Endothelial cell of umbilical vein (primary cell): Measurements from ENCODE around the gene CAMTA1. TPM values are rescaled to one million over a fixed set of nuclear protein-coding genes. Genes with fewer than 3 reads are reported as not detected.

Experiments
- BruUV-seq: library from RNA; stranded (reverse); fragments of 400-500 nt; replicated peaks from 2 replicates; lab custom pipeline; 2021; lab: Mats Ljungman, UMichigan
- CTCF ChIA-PET: fragments of 300-600, 350-600 bp; sonication (Branson Sonifier 250); formaldehyde crosslinking; loops from one replicate; lab custom pipeline; 2021; ENCODE audit warnings: antibody characterized with exemption, inconsistent platforms; lab: Charles Lee
- POLR2A ChIA-PET: fragments of 300-600, 350-600 bp; sonication (Branson Sonifier 250); formaldehyde crosslinking; loops from one replicate; lab custom pipeline; 2021; ENCODE audit warnings: antibody characterized with exemption, inconsistent platforms; lab: Charles Lee
- DNase-seq: peaks from one replicate; pipeline ENCODE4 v3.0.0-alpha.2; 2011; ENCODE audit warnings: low read depth, low spot score
- FAIRE-seq: peaks from 2 replicates; lab custom pipeline; 2011; peaks lifted over from hg19 to GRCh38; lab: Jason Lieb, UNC
- H2AFZ ChIP-seq: 2 replicates; pipeline ENCODE4 v1.6.0; 2012; ENCODE audit warnings: low read depth, low read length, control low read depth, inconsistent platforms
- H3K27ac ChIP-seq: 2 replicates; pipeline ENCODE4 v1.5.1; 2011; ENCODE audit warnings: low read depth, mild to moderate bottlenecking, control low read depth, low read length, moderate library complexity; ENCODE audit not compliant: insufficient read depth
- H3K27me3 ChIP-seq, 2 experiments: 2 replicates each; pipeline versions ENCODE4 v1.6.0 to v1.6.1; 2011; ENCODE audit warnings: low read length in 2 of 2, mixed read lengths in 1 of 2; ENCODE audit not compliant: control insufficient read depth in 2 of 2, insufficient read depth in 2 of 2
- H3K36me3 ChIP-seq, 2 experiments: 2 replicates in 1 of 2; 3 replicates in 1 of 2; pipeline ENCODE4 v1.5.1; 2011; ENCODE audit warnings: low read length in 2 of 2, mild to moderate bottlenecking in 1 of 2, moderate library complexity in 1 of 2; ENCODE audit not compliant: control insufficient read depth in 2 of 2, insufficient read depth in 2 of 2; ENCODE audit errors: extremely low read depth in 1 of 2
- H3K4me1 ChIP-seq: 3 replicates; pipeline ENCODE4 v1.5.1; 2011; ENCODE audit warnings: mild to moderate bottlenecking, low read length; ENCODE audit not compliant: control insufficient read depth, insufficient read depth; ENCODE audit errors: extremely low read depth
- H3K4me2 ChIP-seq: 2 replicates; pipeline ENCODE4 v1.6.1; 2011; ENCODE audit warnings: low read length, control low read depth, mixed read lengths; ENCODE audit not compliant: insufficient read depth
- H3K4me3 ChIP-seq, 3 experiments: fragments of 200-600 bp in 1 of 3; sonication (generic), shearing (Covaris generic) in 1 of 3; replicated peaks in 1 of 3; 2 replicates each; pipeline ENCODE4 v1.5.1; 2011 to 2016; ENCODE audit warnings: control low read depth in 3 of 3, low read length in 3 of 3, mild to moderate bottlenecking in 2 of 3, inconsistent platforms in 1 of 3, low read depth in 1 of 3, moderate library complexity in 1 of 3; ENCODE audit not compliant: insufficient read depth in 1 of 3
- H3K79me2 ChIP-seq: 2 replicates; pipeline ENCODE4 v1.6.0; 2012; ENCODE audit warnings: low read length, inconsistent platforms; ENCODE audit not compliant: control insufficient read depth, insufficient read depth
- H3K9ac ChIP-seq: replicated peaks from 2 replicates; pipeline ENCODE3; 2011; ENCODE audit warnings: low read length, control low read depth; ENCODE audit not compliant: insufficient read depth; ENCODE audit errors: extremely low read depth
- H3K9me1 ChIP-seq: replicated peaks from 3 replicates; pipeline ENCODE4 v1.6.0; 2011; ENCODE audit warnings: mild to moderate bottlenecking, low read length; ENCODE audit not compliant: control insufficient read depth, insufficient read depth; ENCODE audit errors: extremely low read depth
- H3K9me3 ChIP-seq: replicated peaks from 2 replicates; pipeline ENCODE4 v1.5.1; 2012; ENCODE audit warnings: low read length, inconsistent platforms; ENCODE audit not compliant: control insufficient read depth, insufficient read depth
- H4K20me1 ChIP-seq: replicated peaks from 2 replicates; pipeline ENCODE3; 2011; ENCODE audit warnings: mild to moderate bottlenecking, low read length; ENCODE audit not compliant: control insufficient read depth, insufficient read depth; ENCODE audit errors: extremely low read depth
- CTCF ChIP-seq, 2 donors: IDR thresholded peaks; 1 replicate in 1 of 2; 2 replicates in 1 of 2; pipeline ENCODE4 v1.5.1; 2011; ENCODE audit warnings: low read length in 2 of 2, mild to moderate bottlenecking in 2 of 2, moderate library complexity in 2 of 2, control low read depth in 1 of 2, inconsistent platforms in 1 of 2, low read depth in 1 of 2; ENCODE audit not compliant: insufficient read depth in 1 of 2; ENCODE audit errors: extremely low read depth in 1 of 2
- EZH2 ChIP-seq: IDR thresholded peaks from 2 replicates; pipeline ENCODE4 v1.6.1; 2012; ENCODE audit warnings: borderline replicate concordance, low read depth, mild to moderate bottlenecking, moderate library complexity, low read length, inconsistent platforms; ENCODE audit not compliant: severe bottlenecking
- FOS ChIP-seq: IDR thresholded peaks from 2 replicates; pipeline ENCODE4 v1.6.1; 2011; ENCODE audit warnings: mild to moderate bottlenecking, low read length, moderate library complexity, borderline replicate concordance; ENCODE audit not compliant: insufficient read depth
- GATA2 ChIP-seq: IDR thresholded peaks from 2 replicates; pipeline ENCODE4 v1.7.0; 2011; ENCODE audit warnings: low read depth, mild to moderate bottlenecking, moderate library complexity, mixed read lengths, low read length; ENCODE audit not compliant: insufficient read length, insufficient read depth
- JUN ChIP-seq: IDR thresholded peaks from 2 replicates; pipeline ENCODE4 v1.6.1; 2011; ENCODE audit warnings: borderline replicate concordance, low read depth; ENCODE audit not compliant: insufficient read length, insufficient read depth
- MAX ChIP-seq: IDR thresholded peaks from 2 replicates; pipeline ENCODE4 v1.6.1; 2011; ENCODE audit not compliant: insufficient read depth, insufficient read length
- MYC ChIP-seq: IDR thresholded peaks from one replicate; pipeline ENCODE4 v1.6.1; 2011; ENCODE audit warnings: mild to moderate bottlenecking, low read depth, low read length
- POLR2A ChIP-seq: IDR thresholded peaks from 2 replicates; pipeline ENCODE4 v1.6.1; 2012; ENCODE audit warnings: low read depth, mild to moderate bottlenecking, control low read depth, low read length
- POLR2AphosphoS5 ChIP-seq: IDR thresholded peaks from 2 replicates; pipeline ENCODE4 v1.6.1; 2012; ENCODE audit warnings: low read depth, mild to moderate bottlenecking, control low read depth, low read length, moderate library complexity; ENCODE audit not compliant: insufficient read depth
- dilution Hi-C: fragments of 300-500 bp; cut with MboI; formaldehyde crosslinking; loops from one replicate; pipeline ENCODE4 v1.15.0; 2019; ENCODE audit warnings: low sequenced_read_pairs; ENCODE audit not compliant: extremely low pct_ligation_motif_present
- intact Hi-C: fragments of 100-400 bp; cut with micrococcal nuclease; formaldehyde crosslinking; loops from one replicate; pipeline ENCODE4 v1.10.0; 2022
- polyA plus RNA-seq, 4 experiments: library from polyadenylated mRNA; depleted of rRNA in 3 of 4; stranded (reverse) in 3 of 4; unstranded in 1 of 4; fragments of >200 nt; gene quantifications; 2 replicates each; pipeline versions ENCODE4 v1.2.1 to v1.2.3, GENCODE V29; 2011 to 2012; ENCODE audit warnings: missing spikeins in 1 of 4
- total RNA-seq: library from RNA; stranded (reverse); gene quantifications from 2 replicates; pipeline ENCODE4 v1.2.3, GENCODE V29; 2021

Gene CAMTA1
- total and polyA plus RNA-seq, 2 donors (not counting 3 experiments of a cell fraction or from before 2014, with no cell fraction given), result 50.8 to 92.7 TPM

- ChIA-PET CTCF (no interaction called here), POLR2A (no interaction called here)
- Histone ChIP-seq H3K9me3 (no peaks in the 10 kb centered on the region), H3K9me1 (no peaks in the 10 kb centered on the region), H3K36me3 (no peaks in the 10 kb centered on the region), H3K4me1 (no peaks in the 10 kb centered on the region), H3K27me3 (no peaks in the 10 kb centered on the region), H3K27ac (no peak overlapping the region), H3K79me2 (no peaks in the 10 kb centered on the region), H2AFZ (no peak overlapping the region), H3K4me2 (no peak overlapping the region), H3K9ac (no peak overlapping the region), H3K4me3 (no peak overlapping the region), H4K20me1 (no peaks in the 10 kb centered on the region)
- intact Hi-C loops, result no loop called here
- dilution Hi-C loops, result no loop called here
- BruUV-seq, result no TSS peak
- TF ChIP-seq EZH2, result no peak
- TF ChIP-seq POLR2A, result no peak
- no peak for TF ChIP-seq MAX
- FAIRE-seq, result no peak
- DNase-seq, result no peak
Measured at GRCh38 chr1:7339953-7340352, 554.7 kb downstream of the CAMTA1 start.

- POLR2A ChIA-PET, result no interaction called here
- Histone ChIP-seq H3K36me3 (no peaks in the 10 kb centered on the region), H4K20me1 (no peaks in the 10 kb centered on the region), H3K27ac (no peak overlapping the region), H3K9me3 (no peaks in the 10 kb centered on the region), H2AFZ (no peak overlapping the region), H3K79me2 (no peaks in the 10 kb centered on the region), H3K9me1 (no peaks in the 10 kb centered on the region), H3K4me3 (no peak overlapping the region), H3K4me2 (no peak overlapping the region), H3K27me3 (no peaks in the 10 kb centered on the region), H3K9ac (no peak overlapping the region), H3K4me1 (no peaks in the 10 kb centered on the region)
- DNase-seq (peak; percentile 57), FAIRE-seq (no peak)
- dilution Hi-C loops, result no loop called here
- intact Hi-C loops, result no loop called here
- CTCF ChIA-PET, result no interaction called here
- TF ChIP-seq MYC (no peak), POLR2AphosphoS5 (no peak), EZH2 (no peak), FOS (no peak), MAX (no peak), GATA2 (no peak), JUN (no peak), CTCF (IDR thresholded peaks at IDR 0.05; ENCODE audit: extremely low read depth in 1 of 2, insufficient read depth in 1 of 2, low read depth in 1 of 2, low read length in 2 of 2) (no peak), POLR2A (no peak)
- BruUV-seq, result no TSS peak
Measured at GRCh38 chr1:7341145-7341905, 556.1 kb downstream of the CAMTA1 start.
